Activated gamma-delta T cell (primary cell): ENCODE results near the gene CSNK1A1.
A peak's percentile ranks its signal among the peaks of the same experiment; 100 is the strongest.
"Not testable (repeated sequence)": the region's sequence is repeated elsewhere in the genome, so short reads cannot be mapped to it uniquely, and the experiment has no call there.

ENCODE experiments used
- DNase-seq: peaks from one replicate; lab custom pipeline; 2025; lab: John Stamatoyannopoulos, UW

Gene CSNK1A1

GRCh38 chr5:149456597-149457392 lies 94.4 kb downstream of the CSNK1A1 start:
- DNase-seq, result no peak

GRCh38 chr5:149455889-149456409 lies 95.3 kb downstream of the CSNK1A1 start:
- DNase-seq, result no peak

- no peak for DNase-seq
Observed at GRCh38 chr5:149453618-149454415, 97.4 kb downstream of the CSNK1A1 start.

GRCh38 chr5:149452665-149453617 lies 98.3 kb downstream of the CSNK1A1 start:
- no peak for DNase-seq

DNA sequence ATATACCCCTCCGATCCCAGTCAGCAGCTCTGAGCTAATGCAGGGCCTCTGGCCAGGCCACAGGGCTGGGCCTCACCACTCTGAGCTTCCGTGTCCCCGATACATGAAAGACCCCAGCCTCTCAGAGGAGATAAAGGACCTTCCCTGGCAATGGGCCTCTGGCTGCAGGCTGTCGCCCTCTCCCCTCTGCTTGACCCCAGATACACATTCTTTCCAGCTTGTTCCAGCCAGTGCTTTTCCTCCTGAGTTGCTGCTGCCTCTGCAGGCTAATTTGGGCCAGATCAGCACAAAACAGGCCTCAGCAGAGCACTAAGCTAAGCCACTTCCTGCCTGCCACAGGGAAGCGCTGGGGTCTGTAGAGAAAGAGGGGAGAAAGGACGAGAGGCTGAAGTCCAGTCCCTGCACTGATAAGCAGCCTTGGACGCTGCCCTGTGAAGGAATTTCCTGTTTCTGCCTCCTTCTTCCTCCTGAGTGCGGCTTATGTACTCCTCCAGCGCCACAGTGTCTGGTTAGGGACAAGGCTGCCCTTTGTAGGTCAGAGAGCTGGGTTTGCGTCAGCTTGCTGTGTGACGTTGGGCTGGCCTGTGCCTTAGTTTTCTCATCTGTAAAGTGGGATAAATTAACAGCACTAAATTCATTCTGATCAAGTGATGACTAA lies 99.1 kb downstream of the CSNK1A1 start:
- no peak for DNase-seq

- DNase-seq, result no peak
Observed at GRCh38 chr5:149450199-149450598, 101.0 kb downstream of the CSNK1A1 start.

DNA sequence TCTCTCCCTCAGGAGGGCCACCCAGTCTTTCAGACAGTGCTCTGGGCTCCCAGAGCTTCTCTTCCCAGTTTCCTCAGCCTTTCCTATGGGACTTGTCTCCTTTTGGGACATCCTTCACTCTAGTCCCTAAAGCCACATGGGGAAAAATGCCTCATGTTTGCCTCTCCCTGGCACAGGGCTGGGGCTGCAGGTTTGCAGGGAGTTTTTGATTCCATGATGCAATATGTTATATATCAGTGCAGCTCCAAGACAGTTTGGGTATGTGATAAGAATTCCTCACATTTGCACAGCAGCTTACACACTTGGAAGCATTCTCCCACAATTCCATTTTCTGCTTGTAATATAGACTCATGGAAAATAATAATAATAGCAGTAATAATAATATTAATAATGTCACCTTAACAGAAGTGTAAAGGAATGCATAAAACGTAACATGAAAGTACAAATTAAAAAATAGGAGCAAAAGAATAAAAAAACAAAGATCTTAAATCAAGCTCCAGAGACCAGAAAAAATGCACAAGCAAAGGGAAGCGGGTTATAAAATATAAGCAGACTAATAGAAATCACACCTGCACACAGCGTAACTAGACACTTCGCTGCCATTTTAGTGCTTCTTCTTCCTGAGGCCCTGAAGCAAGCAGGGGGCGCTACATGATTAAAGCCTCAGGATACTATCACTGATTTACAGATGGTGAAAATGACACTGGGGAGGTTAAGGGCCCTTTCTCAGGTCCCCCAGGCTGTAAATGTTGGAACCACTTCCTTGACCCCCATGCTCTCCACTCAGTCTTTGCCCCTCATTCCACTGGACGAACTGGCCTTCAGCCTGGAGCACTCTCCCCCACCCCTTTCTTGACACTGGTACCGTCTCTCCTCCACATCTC lies 102.2 kb downstream of the CSNK1A1 start:
- no peak for DNase-seq

DNA sequence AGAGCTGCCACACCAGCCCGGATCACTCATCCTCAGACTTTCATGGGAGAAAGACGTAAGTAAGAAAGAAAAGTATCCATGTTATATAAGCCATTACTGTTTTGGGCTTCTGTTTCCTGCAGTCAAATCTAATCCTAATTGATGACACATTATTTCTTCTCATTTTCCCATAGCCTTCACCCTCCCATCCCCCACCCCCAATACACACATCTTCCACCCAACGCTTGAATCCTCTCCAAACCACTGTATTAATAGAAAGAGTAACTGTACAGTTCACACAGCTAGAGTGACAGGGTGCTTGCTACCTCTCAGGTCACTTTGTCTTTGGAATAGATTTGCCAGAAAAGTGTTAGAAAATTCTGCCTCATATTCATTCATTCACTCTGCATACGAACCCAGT lies 102.8 kb downstream of the CSNK1A1 start:
- no peak for DNase-seq

DNA sequence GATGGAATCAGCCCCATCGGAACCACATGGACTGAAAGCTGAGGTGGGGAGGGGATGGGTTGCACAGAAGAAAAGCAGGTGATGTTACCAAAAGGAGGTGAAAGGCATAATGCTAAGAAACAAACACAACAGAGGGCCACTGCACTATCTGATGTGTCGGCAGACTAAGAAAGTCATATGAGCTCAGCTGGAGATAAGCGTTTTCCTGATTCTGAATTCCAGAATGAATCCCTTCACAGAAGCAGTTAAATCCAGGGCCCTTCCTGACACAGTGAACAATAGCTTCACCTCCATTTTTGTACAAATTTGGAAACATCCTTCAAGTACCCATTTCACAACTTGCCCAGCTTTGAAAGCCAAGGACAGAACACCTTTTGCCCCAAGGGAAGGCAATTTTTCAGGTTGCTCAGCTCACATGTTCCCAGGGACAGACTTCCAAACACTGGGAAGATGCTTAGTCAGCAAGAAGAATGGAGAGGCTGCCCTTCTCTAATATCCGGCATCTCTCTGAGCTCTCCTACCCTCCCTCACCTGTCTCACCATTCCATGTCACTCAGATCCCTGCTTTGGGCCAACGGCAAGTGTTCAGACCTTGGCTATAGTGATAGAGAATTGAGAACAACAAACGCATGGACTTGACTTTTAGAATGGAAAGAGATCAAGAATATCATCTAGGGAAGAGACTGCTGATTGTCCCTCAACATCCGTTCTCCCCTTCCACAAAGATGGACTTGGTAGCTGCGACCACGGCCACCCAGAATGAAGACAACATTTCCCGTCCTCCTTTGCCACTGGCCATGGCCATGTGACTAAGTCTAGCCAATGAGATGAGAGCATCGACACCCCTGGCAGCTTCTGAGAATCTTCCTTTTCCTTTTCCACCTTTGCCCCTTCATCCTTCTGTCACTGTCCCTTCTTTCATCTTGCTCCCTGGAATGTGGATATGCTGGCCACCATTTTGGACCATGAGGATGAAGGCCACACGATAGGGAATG lies 103.6 kb downstream of the CSNK1A1 start:
- DNase-seq, result no peak

DNA sequence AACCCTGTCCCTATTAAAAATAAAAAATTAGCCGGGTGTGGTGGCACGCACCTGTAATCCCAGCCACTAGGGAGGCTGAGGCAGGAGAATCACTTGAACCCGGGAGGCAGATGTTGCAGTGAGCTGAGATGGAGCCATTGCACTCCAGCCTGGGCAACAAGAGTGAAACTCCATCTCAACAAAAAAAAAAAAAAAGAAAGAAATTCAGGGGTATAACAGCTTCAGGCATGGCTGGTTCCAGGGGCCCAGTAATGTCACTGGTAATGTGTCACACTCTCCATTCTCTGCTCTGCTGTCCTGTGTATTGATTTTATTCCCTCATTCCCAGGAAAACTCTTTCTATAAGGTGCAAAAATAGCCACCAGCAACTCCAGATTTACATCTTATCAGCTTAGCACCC lies 104.4 kb downstream of the CSNK1A1 start:
- not testable (repeated sequence) for DNase-seq

DNA sequence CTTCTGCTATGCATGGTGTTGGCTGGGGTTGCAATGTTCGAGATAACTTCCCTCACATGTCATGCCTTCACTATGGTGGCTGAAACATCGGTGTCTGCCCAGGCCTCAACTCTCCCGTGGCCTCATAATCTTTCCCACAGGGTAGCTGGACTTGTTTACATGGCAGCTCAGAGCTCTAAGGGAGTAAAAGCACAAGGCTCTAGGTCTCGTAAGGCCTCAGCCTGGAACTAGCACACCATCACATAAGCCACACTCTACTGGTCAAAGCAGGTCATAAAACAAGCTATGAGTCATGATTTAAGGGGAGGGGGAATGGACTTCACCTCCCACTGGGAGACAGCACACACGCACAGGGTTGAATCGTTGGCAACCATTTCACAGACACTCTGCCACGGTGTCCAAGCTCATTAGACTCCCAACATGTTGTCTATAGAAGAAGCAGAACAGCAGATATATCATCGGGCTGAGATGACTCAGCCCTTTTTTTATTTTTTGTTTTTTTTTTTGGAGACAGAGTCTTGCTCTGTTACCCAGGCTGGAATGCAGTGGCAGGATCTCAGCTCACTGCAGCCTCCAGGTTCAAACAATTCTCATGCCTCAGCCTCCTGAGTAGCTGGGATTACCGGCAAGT lies 105.4 kb downstream of the CSNK1A1 start:
- no peak for DNase-seq

DNA sequence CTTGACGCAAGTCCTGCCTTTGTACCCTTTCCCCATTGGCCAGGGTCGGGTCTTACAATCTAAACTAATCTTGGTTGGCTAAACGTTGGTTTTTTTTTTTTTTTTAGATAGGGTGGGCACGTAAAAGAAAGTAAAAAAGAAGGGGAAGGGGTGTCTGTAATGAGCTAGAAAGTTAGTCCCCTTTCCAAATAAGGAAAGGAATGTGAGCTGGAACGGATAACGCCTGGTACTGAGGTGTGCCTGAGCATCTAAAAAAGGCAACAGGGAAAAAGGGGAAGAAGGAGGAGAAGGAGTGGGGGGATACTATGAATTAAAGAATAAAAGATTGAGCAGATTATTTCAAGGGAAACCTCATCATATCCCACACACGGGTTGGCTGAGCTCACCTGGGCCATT lies 105.9 kb downstream of the CSNK1A1 start:
- no peak for DNase-seq

GRCh38 chr5:149444430-149444829 lies 106.8 kb downstream of the CSNK1A1 start:
- DNase-seq, result not testable (repeated sequence)

DNA sequence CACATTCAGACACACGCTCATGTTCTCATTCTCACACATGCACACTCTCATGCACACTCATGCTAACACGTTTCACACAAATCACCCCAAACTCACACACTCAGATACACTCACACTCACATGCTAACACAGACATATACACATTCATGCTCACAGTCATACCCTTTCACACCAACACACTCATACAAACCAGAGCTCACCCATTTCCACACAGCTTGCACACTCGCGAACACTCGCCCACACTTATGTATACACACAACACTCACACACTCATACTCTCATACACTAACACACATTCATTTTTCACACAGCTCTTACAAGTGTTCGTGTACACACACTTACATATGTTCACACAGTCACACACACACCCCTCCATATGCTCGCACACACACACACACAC lies 108.0 kb downstream of the CSNK1A1 start:
- no peak for DNase-seq

- peak; percentile 31 for DNase-seq
Observed at GRCh38 chr5:149442563-149443182, 108.6 kb downstream of the CSNK1A1 start.
